Testis (tissue), 3 donors: ENCODE data around the gene RPF1. TPM values are rescaled to one million over a fixed set of nuclear protein-coding genes. Genes with fewer than 3 reads are reported as not detected.
"Not testable (repeated sequence)": the region's sequence is repeated elsewhere in the genome, so short reads cannot be mapped to it uniquely, and the experiment has no call there.

Experiments
- DNase-seq: peaks from one replicate; pipeline ENCODE4 v3.0.0-alpha.2; 2019
- H3K27ac ChIP-seq, 2 donors: fragments of 200-600 bp; sonication (generic); one replicate each; pipeline ENCODE4 v1.5.1; 2019
- H3K27me3 ChIP-seq: fragments of 200-600 bp; sonication (generic); one replicate; pipeline ENCODE4 v1.5.1; 2019
- H3K36me3 ChIP-seq: fragments of 200-600 bp; sonication (generic); one replicate; pipeline ENCODE4 v1.5.1; 2017; ENCODE audit warnings: low read depth; ENCODE audit errors: missing control alignments
- H3K4me1 ChIP-seq: fragments of 200-600 bp; sonication (generic); one replicate; pipeline ENCODE4 v1.5.1; 2019
- H3K4me3 ChIP-seq, 2 donors: fragments of 200-600 bp; sonication (generic); one replicate each; pipeline ENCODE4 v1.5.1; 2017 to 2019
- H3K9me3 ChIP-seq: fragments of 200-600 bp; sonication (generic); one replicate; pipeline ENCODE4 v1.5.1; 2017
- CTCF ChIP-seq, 3 experiments: fragments of 450-650 bp in 2 of 3; fragments of 200-600 bp in 1 of 3; sonication (generic) in 1 of 3; IDR thresholded peaks; one replicate each; pipeline ENCODE4 v1.5.1; 2016 to 2019; ENCODE audit warnings: antibody characterized with exemption in 3 of 3, mild to moderate bottlenecking in 2 of 3, moderate library complexity in 1 of 3
- POLR2A ChIP-seq: fragments of 450-650 bp; IDR thresholded peaks from one replicate; pipeline ENCODE4 v1.6.1; 2017; ENCODE audit warnings: antibody characterized with exemption, mild to moderate bottlenecking, moderate library complexity
- WGBS, 2 donors: methylation state at CpG; one replicate each; pipeline ENCODE4 v1.1.5; 2018; 5-methylcytosine and 5-hydroxymethylcytosine counted together
- intact Hi-C: fragments of 100-400 bp; cut with DNase I; formaldehyde crosslinking; loops from one replicate; pipeline ENCODE4 v1.15.1; 2023; ENCODE audit warnings: low total_unique reads
- polyA plus RNA-seq: library from polyadenylated mRNA; stranded (reverse); fragments of 350-450 nt; fragmentation: Illumina TruSeq; extraction: RNeasy Lipid Tissue Mini Kit (QIAGEN cat#74804); gene quantifications from one replicate; pipeline ENCODE4 v1.2.3, GENCODE V29; 2014; ENCODE audit warnings: low read depth, low replicate concordance; ENCODE audit not compliant: insufficient read depth
- total RNA-seq, 2 donors: library from RNA; depleted of rRNA; stranded (reverse); fragments of >200 nt; gene quantifications; one replicate each; pipeline ENCODE4 v1.2.3, GENCODE V29; 2016

Gene RPF1
- total and polyA plus RNA-seq, 3 donors from 2014 or later: 41.9 to 62.2 (median 49.2) TPM

- no peak for TF ChIP-seq CTCF (IDR thresholded peaks at IDR 0.05)
- no peak for TF ChIP-seq POLR2A
- H3K4me3 ChIP-seq: no peak overlapping the region
- H3K36me3 ChIP-seq: no peaks in the 10 kb centered on the region
- WGBS, 2 donors: 37 to 40% methylated on average over 4 of the region's 4 CpGs
- H3K9me3 ChIP-seq: no peaks in the 10 kb centered on the region
- DNase-seq: no peak
- no peaks in the 10 kb centered on the region for H3K27me3 ChIP-seq
- H3K27ac ChIP-seq: peak overlapping the region in 1 of 2 donors; percentile 22
- intact Hi-C loops: no loop called here
- H3K4me1 ChIP-seq: peaks cover 17% of the 10 kb centered on the region
These were observed 44.1 kb upstream of the RPF1 start for GRCh38 chr1:84434801-84435549.

GRCh38 chr1:84436876-84437655 is 42.0 kb upstream of the RPF1 start:
- Histone ChIP-seq H3K9me3 (no peaks in the 10 kb centered on the region), H3K4me1 (peaks cover 17% of the 10 kb centered on the region), H3K27me3 (no peaks in the 10 kb centered on the region), H3K36me3 (no peaks in the 10 kb centered on the region), H3K27ac (peak overlapping the region; percentile 63 to 85), H3K4me3 (peak overlapping the region in 1 of 2 donors; percentile 8)
- TF ChIP-seq CTCF (IDR thresholded peaks at IDR 0.05) (no peak), POLR2A (no peak)
- WGBS, 2 donors: 28 to 44% methylated on average over 5 of the region's 5 CpGs
- DNase-seq: peak; percentile 15
- intact Hi-C loops: no loop called here

GRCh38 chr1:84442256-84442655 is 36.8 kb upstream of the RPF1 start:
- WGBS, 2 donors: 42 to 47% methylated on average over 2 of the region's 2 CpGs
- intact Hi-C loops: no loop called here

GRCh38 chr1:84442747-84443646 is 36.1 kb upstream of the RPF1 start:
- H3K9me3 ChIP-seq, H3K27me3 ChIP-seq, intact Hi-C loops, H3K4me3 ChIP-seq, H3K4me1 ChIP-seq, DNase-seq, H3K27ac ChIP-seq, H3K36me3 ChIP-seq: not testable (repeated sequence)
- 87% methylated on average over 3 to 7 of the region's 7 CpGs for WGBS, 2 donors

More at GRCh38 chr1:84442256-84442655, 36.8 kb upstream of the RPF1 start:
- no peak for DNase-seq
- no peaks in the 10 kb centered on the region for H3K27me3 ChIP-seq
- no peak overlapping the region for H3K4me3 ChIP-seq
- no peak overlapping the region for H3K27ac ChIP-seq
- TF ChIP-seq POLR2A (no peak), CTCF (IDR thresholded peaks at IDR 0.05) (peak in 2 of 3 experiments; percentile 18 to 30)
- H3K4me1 ChIP-seq: peaks cover 8% of the 10 kb centered on the region
- no peaks in the 10 kb centered on the region for H3K36me3 ChIP-seq
- H3K9me3 ChIP-seq: no peaks in the 10 kb centered on the region

- H3K27me3 ChIP-seq, H3K36me3 ChIP-seq, H3K9me3 ChIP-seq, intact Hi-C loops, H3K4me3 ChIP-seq, H3K27ac ChIP-seq, DNase-seq, H3K4me1 ChIP-seq: not testable (repeated sequence)
- WGBS, 2 donors: 94 to 98% methylated on average over 3 of the region's 3 CpGs
These were observed 30.4 kb upstream of the RPF1 start for GRCh38 chr1:84448704-84449103.
